Measurements from ENCODE around the gene ZNF30.

DNA sequence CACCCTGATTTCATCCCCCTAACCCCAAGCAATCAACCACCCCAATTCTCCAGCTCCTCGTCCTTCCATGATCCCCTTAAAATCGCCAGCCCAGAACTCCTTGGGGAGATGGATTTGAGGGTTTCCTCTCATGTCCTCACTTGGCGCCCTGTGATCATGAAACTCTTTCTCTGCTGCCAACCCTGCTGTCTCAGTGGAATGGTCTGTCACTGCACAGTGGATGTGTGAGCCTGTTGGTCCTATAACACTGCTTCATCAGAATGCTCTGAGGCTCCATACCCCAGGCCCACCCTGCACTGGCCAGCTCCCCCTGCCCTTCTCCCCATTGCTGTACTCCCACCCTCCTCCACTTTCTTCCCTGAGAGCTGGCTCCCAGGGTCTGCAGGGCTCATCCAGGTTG is 49.9 kb downstream of the ZNF30 start:
- TF ChIP-seq, protein P1, sequence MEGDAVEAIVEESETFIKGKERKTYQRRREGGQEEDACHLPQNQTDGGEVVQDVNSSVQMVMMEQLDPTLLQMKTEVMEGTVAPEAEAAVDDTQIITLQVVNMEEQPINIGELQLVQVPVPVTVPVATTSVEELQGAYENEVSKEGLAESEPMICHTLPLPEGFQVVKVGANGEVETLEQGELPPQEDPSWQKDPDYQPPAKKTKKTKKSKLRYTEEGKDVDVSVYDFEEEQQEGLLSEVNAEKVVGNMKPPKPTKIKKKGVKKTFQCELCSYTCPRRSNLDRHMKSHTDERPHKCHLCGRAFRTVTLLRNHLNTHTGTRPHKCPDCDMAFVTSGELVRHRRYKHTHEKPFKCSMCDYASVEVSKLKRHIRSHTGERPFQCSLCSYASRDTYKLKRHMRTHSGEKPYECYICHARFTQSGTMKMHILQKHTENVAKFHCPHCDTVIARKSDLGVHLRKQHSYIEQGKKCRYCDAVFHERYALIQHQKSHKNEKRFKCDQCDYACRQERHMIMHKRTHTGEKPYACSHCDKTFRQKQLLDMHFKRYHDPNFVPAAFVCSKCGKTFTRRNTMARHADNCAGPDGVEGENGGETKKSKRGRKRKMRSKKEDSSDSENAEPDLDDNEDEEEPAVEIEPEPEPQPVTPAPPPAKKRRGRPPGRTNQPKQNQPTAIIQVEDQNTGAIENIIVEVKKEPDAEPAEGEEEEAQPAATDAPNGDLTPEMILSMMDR (conservative IDR thresholded peaks at IDR 0.05; ENCODE audit: low read depth, low read length), result no peak
- no peak for TF ChIP-seq EZH2 (IDR thresholded peaks at IDR 0.05; ENCODE audit: borderline replicate concordance, low read depth, low read length, poor library complexity, severe bottlenecking)
